ENCODE results near the gene YEATS2.

The YEATS2 gene

DNA sequence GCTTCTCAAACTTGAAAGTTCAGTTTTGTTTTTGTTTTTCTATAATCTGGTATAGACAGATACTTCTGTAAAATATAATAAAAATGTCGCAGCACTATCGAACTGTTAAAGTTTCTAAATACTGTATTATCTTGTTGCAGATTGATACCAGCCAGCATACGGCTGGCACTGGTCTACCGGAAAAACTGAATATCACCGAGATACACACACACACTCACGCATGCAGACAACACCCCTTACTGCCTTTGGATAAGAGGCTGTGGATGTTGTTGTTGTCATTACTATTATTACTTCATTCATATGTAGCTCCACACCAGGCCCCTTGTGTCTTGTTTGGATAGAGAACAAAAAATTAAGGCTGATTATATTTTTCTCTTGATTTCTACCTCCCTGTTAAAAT is 95.4 kb downstream of the YEATS2 start:
- no peak overlapping the region for H3K27ac ChIP-seq (replicated peaks)
- no peak overlapping the region for H3K4me3 ChIP-seq (replicated peaks; ENCODE audit: insufficient read depth, low read length)
- DNase-seq (ENCODE audit: low read depth in 1 of 2, low spot score in 1 of 2): no peak
- no peaks in the 10 kb centered on the region for H3K27me3 ChIP-seq (ENCODE audit: insufficient read depth, poor library complexity, severe bottlenecking)
- TF ChIP-seq GABPA (IDR thresholded peaks at IDR 0.05; ENCODE audit: low read depth) (no peak), SPI1 (IDR thresholded peaks at IDR 0.05; ENCODE audit: borderline replicate concordance, low read depth) (no peak), POLR2AphosphoS5 (IDR thresholded peaks at IDR 0.05; ENCODE audit: low read depth) (no peak)
- TF ChIP-seq, protein P1, sequence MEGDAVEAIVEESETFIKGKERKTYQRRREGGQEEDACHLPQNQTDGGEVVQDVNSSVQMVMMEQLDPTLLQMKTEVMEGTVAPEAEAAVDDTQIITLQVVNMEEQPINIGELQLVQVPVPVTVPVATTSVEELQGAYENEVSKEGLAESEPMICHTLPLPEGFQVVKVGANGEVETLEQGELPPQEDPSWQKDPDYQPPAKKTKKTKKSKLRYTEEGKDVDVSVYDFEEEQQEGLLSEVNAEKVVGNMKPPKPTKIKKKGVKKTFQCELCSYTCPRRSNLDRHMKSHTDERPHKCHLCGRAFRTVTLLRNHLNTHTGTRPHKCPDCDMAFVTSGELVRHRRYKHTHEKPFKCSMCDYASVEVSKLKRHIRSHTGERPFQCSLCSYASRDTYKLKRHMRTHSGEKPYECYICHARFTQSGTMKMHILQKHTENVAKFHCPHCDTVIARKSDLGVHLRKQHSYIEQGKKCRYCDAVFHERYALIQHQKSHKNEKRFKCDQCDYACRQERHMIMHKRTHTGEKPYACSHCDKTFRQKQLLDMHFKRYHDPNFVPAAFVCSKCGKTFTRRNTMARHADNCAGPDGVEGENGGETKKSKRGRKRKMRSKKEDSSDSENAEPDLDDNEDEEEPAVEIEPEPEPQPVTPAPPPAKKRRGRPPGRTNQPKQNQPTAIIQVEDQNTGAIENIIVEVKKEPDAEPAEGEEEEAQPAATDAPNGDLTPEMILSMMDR (IDR thresholded peaks at IDR 0.05; ENCODE audit: insufficient read depth, low read length): no peak
- TF ChIP-seq, protein P2, sequence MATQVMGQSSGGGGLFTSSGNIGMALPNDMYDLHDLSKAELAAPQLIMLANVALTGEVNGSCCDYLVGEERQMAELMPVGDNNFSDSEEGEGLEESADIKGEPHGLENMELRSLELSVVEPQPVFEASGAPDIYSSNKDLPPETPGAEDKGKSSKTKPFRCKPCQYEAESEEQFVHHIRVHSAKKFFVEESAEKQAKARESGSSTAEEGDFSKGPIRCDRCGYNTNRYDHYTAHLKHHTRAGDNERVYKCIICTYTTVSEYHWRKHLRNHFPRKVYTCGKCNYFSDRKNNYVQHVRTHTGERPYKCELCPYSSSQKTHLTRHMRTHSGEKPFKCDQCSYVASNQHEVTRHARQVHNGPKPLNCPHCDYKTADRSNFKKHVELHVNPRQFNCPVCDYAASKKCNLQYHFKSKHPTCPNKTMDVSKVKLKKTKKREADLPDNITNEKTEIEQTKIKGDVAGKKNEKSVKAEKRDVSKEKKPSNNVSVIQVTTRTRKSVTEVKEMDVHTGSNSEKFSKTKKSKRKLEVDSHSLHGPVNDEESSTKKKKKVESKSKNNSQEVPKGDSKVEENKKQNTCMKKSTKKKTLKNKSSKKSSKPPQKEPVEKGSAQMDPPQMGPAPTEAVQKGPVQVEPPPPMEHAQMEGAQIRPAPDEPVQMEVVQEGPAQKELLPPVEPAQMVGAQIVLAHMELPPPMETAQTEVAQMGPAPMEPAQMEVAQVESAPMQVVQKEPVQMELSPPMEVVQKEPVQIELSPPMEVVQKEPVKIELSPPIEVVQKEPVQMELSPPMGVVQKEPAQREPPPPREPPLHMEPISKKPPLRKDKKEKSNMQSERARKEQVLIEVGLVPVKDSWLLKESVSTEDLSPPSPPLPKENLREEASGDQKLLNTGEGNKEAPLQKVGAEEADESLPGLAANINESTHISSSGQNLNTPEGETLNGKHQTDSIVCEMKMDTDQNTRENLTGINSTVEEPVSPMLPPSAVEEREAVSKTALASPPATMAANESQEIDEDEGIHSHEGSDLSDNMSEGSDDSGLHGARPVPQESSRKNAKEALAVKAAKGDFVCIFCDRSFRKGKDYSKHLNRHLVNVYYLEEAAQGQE (IDR thresholded peaks at IDR 0.05; ENCODE audit: insufficient replicate concordance, low read depth): no peak

DNA sequence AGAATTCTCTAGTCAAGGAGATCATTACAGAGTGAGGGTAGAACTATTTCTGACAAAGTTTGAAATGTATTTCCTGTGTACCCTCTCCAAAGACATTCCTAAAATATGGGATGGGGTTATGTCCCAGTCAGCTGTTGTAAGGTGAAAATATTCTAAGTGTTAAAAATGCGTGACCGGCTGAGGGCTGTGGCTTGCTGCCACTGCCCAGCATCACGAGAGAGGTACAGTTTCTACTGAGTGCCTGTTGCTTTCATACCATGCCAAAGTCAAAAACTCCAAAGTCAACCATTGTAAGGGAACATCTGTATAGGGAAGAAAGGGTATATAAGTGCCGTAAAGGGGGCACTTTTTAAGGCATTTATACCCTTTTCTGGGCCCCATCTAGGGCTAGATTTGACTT is 96.9 kb downstream of the YEATS2 start:
- Histone ChIP-seq H3K4me3 (replicated peaks; ENCODE audit: insufficient read depth, low read length) (no peak overlapping the region), H3K27me3 (ENCODE audit: insufficient read depth, poor library complexity, severe bottlenecking) (no peaks in the 10 kb centered on the region), H3K27ac (replicated peaks) (no peak overlapping the region)
- DNase-seq (ENCODE audit: low read depth in 1 of 2, low spot score in 1 of 2): no peak
- TF ChIP-seq, protein P1 (IDR thresholded peaks at IDR 0.05; ENCODE audit: insufficient read depth, low read length): no peak
- TF ChIP-seq GABPA (IDR thresholded peaks at IDR 0.05; ENCODE audit: low read depth): no peak

DNA sequence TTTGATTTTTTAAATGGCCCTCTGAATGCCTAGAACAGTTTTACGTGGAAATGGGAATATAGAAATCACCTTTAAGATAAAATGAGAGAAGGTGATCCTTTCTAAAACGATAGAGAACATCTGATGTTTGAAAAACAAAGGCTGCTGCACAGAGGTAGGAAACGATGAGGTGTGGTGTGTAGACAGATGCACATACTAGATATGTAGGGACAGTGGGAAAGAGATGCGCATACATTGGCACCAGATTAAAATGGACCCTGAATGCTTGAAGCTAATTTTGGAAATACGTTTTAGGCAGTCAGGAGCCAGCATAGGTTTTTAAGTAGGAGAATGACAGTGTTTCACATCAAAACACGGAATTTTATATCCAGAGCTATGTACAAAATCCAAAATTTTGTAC is 98.8 kb downstream of the YEATS2 start:
- TF ChIP-seq SPI1 (IDR thresholded peaks at IDR 0.05; ENCODE audit: borderline replicate concordance, low read depth): no peak
- TF ChIP-seq POLR2AphosphoS5 (IDR thresholded peaks at IDR 0.05; ENCODE audit: low read depth): no peak
- TF ChIP-seq, protein P1 (IDR thresholded peaks at IDR 0.05; ENCODE audit: insufficient read depth, low read length): no peak
- DNase-seq (ENCODE audit: low read depth in 1 of 2, low spot score in 1 of 2): no peak
- H3K27ac ChIP-seq (replicated peaks): no peak overlapping the region
- H3K27me3 ChIP-seq (ENCODE audit: insufficient read depth, poor library complexity, severe bottlenecking): no peaks in the 10 kb centered on the region
- H3K4me3 ChIP-seq (replicated peaks; ENCODE audit: insufficient read depth, low read length): no peak overlapping the region

DNA sequence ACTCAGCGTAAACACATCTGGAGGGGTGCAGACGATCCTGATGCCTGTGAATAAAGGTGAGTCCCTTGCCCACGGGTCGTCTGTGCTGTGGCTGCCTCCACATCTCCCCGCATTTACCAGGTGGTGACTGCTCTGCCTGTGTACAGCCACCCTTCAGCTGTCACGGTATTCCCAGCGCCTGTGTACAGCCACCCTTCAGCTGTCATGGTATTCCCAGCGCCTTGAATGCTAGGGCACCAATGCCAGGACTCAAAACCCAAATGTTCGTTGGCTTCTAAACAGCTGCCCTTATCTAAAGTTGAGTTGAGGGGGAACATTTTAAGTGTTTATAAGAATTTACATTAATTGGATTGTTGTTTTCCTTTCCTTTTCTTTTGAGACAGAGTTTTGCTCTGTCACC is 100.4 kb downstream of the YEATS2 start:
- Histone ChIP-seq H3K27ac (replicated peaks) (no peak overlapping the region), H3K4me3 (replicated peaks; ENCODE audit: insufficient read depth, low read length) (no peak overlapping the region), H3K27me3 (ENCODE audit: insufficient read depth, poor library complexity, severe bottlenecking) (no peaks in the 10 kb centered on the region)
- DNase-seq (ENCODE audit: low read depth in 1 of 2, low spot score in 1 of 2): no peak
- TF ChIP-seq, protein P2 (IDR thresholded peaks at IDR 0.05; ENCODE audit: insufficient replicate concordance, low read depth): no peak
- no peak for TF ChIP-seq GABPA (IDR thresholded peaks at IDR 0.05; ENCODE audit: low read depth)
- TF ChIP-seq SPI1 (IDR thresholded peaks at IDR 0.05; ENCODE audit: borderline replicate concordance, low read depth): no peak
- TF ChIP-seq POLR2AphosphoS5 (IDR thresholded peaks at IDR 0.05; ENCODE audit: low read depth): no peak
- TF ChIP-seq, protein P1 (IDR thresholded peaks at IDR 0.05; ENCODE audit: insufficient read depth, low read length): no peak
